Heart right ventricle (tissue), 16 donors: ENCODE measurements around the gene CARD8. TPM values are rescaled to one million over a fixed set of nuclear protein-coding genes. Genes with fewer than 3 reads are reported as not detected.

Experiments
- ATAC-seq, 8 donors: fragments of 200-7000 bp; cut with Tn5 transposase; one replicate each; pipeline ENCODE4 v1.9.1; 2020; ENCODE audit warnings: mild to moderate bottlenecking in 8 of 8, moderate library complexity in 8 of 8, moderate number of reproducible peaks in 1 of 8
- DNase-seq, 2 donors: peaks; one replicate each; pipeline ENCODE4 v3.0.0-alpha.2; 2020
- H3K27ac ChIP-seq, 10 donors: fragments of 200-600 bp; sonication (generic) in 2 of 10; one replicate each; pipeline versions ENCODE4 v1.5.0 to v1.8.0; 2020 to 2022; ENCODE audit warnings: mild to moderate bottlenecking in 3 of 10
- H3K27me3 ChIP-seq, 7 donors: fragments of 200-600 bp; one replicate each; pipeline ENCODE4 v1.8.0; 2021 to 2022; ENCODE audit warnings: mild to moderate bottlenecking in 2 of 7
- H3K36me3 ChIP-seq, 9 donors: fragments of 200-600 bp; sonication (generic) in 1 of 9; one replicate each; pipeline versions ENCODE4 v1.5.0 to v1.8.0; 2020 to 2022; ENCODE audit warnings: mild to moderate bottlenecking in 2 of 9
- H3K4me1 ChIP-seq, 9 donors: fragments of 200-600 bp; sonication (generic) in 1 of 9; one replicate each; pipeline versions ENCODE4 v1.5.0 to v1.8.0; 2020 to 2022; ENCODE audit warnings: mild to moderate bottlenecking in 4 of 9
- H3K4me3 ChIP-seq, 10 donors: fragments of 200-600 bp; sonication (generic) in 2 of 10; one replicate each; pipeline versions ENCODE4 v1.5.0 to v1.8.0; 2020 to 2022; ENCODE audit warnings: mild to moderate bottlenecking in 7 of 10, moderate library complexity in 2 of 10
- H3K9me3 ChIP-seq, 11 donors: fragments of 200-600 bp in 10 of 11; sonication (generic) in 2 of 11; one replicate each; pipeline versions ENCODE4 v1.5.0 to v1.8.0; 2013 to 2022; ENCODE audit warnings: mild to moderate bottlenecking in 2 of 11, control low read depth in 1 of 11, moderate library complexity in 1 of 11
- CTCF ChIP-seq, 9 donors: fragments of 200-600 bp; sonication (generic) in 2 of 9; IDR thresholded peaks; one replicate each; pipeline versions ENCODE4 v1.5.0 to v1.8.0; 2021 to 2022; ENCODE audit warnings: antibody characterized with exemption in 9 of 9, mild to moderate bottlenecking in 5 of 9, moderate library complexity in 1 of 9
- WGBS, 2 donors: extraction: QIAGEN DNeasy Blood & Tissue Kit; methylation state at CpG; one replicate each; pipeline ENCODE4 v1.1.7; 2013; ENCODE audit warnings: inconsistent platforms in 1 of 2; 5-methylcytosine and 5-hydroxymethylcytosine counted together
- intact Hi-C, 10 donors: fragments of 100-400 bp; cut with DNase I; formaldehyde crosslinking; loops; one replicate each; pipeline versions ENCODE4 v1.11.1 to v1.14.2; 2022
- polyA plus RNA-seq, 2 donors: library from polyadenylated mRNA; stranded (reverse); fragments of 200-250 nt; gene quantifications; one replicate each; pipeline ENCODE4 v1.2.3, GENCODE V29; 2013
- total RNA-seq, 10 donors: library from RNA; stranded (reverse); fragmentation: NEBNext Ultra II Directional in 3 of 10; extraction: Animal tissue kit (Norgen Biotek cat#: 25700) in 3 of 10; gene quantifications; one replicate each; pipeline versions ENCODE4 v1.2.1 to v1.2.4, GENCODE V29; 2021 to 2023
- donor health status: Arrhythmogenic right ventricular cardiomyopathy.
- donor health status: ischemic (EF 13 %, LVEDD 7.1; RV severe dilation, severe dysfunction).
- donor health status: healthy with polysubstance abuse.
- donor health status: DM: no; HTN: yes; CAD: no.
- donor health status: DM: no; HTN: no; CAD: no.
- donor health status: ischemic (EF 25% LVEDD 6.9; RV normal size, moderate dysfunction).
- donor health status: ischemic (EF 25% LVEDD 5.7; RV mildly dilated, moderate dysfunction).
- donor health status: healthy.
- donor health status: DM: yes; HTN: yes; CAD: no.
- donor health status: Ischemic cardiomyopathy.
- donor health status: ischemic (EF 35%, LVEDD 5.7; RV mildly dilated, moderate dysfunction).
- donor health status: nonischemic (EF 11% LVEDD 7.7; RV severe dilation, severe dysfunction).
- donor health status: DM: yes; HTN: yes; CAD: no.
- donor health status: PGD.
- donor health status: ischemic (EF 29% LVEDD 5.4; RV normal size, mild dysfunction).
- donor health status: nonischemic (EF 23%, LVEDD 6.1; RV moderate dilation, normal function).

CARD8 gene
- total and polyA plus RNA-seq, 12 donors = 18.9 to 49.5 (median 29.4) TPM

- H3K4me3 ChIP-seq = no peak overlapping the region
- H3K27me3 ChIP-seq = no peaks in the 10 kb centered on the region
- no peak for TF ChIP-seq CTCF (IDR thresholded peaks at IDR 0.05)
- peaks cover 0 to 31% (median 8%) of the 10 kb centered on the region in 9 donors for H3K36me3 ChIP-seq
- H3K9me3 ChIP-seq = no peaks in the 10 kb centered on the region
- intact Hi-C loops = no loop called here
- 89 to 97% methylated on average over 5 of the region's 5 CpGs for WGBS, 2 donors
- no peak for ATAC-seq
- H3K27ac ChIP-seq = peak overlapping the region in 1 of 10 donors; percentile 78
- no peak for DNase-seq
- H3K4me1 ChIP-seq = peaks cover 0 to 16% (median 11%) of the 10 kb centered on the region in 9 donors
These were observed 87.0 kb downstream of the CARD8 start for GRCh38 chr19:48168689-48169088.

- Histone ChIP-seq H3K36me3 (peaks cover 0 to 47% (median 0%) of the 10 kb centered on the region in 9 donors), H3K27ac (no peak overlapping the region), H3K4me3 (no peak overlapping the region), H3K9me3 (no peaks in the 10 kb centered on the region), H3K27me3 (no peaks in the 10 kb centered on the region), H3K4me1 (no peaks in the 10 kb centered on the region)
- DNase-seq (no peak), ATAC-seq (peak in 6 of 8 donors; percentile 8 to 79 (median 64))
- WGBS, 2 donors = 66 to 77% methylated on average over 12 of the region's 12 CpGs
- TF ChIP-seq CTCF (IDR thresholded peaks at IDR 0.05) = peak in 5 of 9 donors; percentile 16 to 39 (median 29)
- intact Hi-C loops = no loop called here
These were observed 97.4 kb downstream of the CARD8 start for GRCh38 chr19:48158210-48158790.

Other genes starting within 250 kb of the CARD8 start
- not detected for gene CABP5, start 211.8 kb downstream of the CARD8 start, total RNA-seq
- not detected for gene CABP5, start 211.8 kb downstream of the CARD8 start, polyA plus RNA-seq
- 10 to 100 TPM; 28.1 to 71.2 (median 46.3) TPM for gene PLA2G4C, start 145.1 kb downstream of the CARD8 start, total RNA-seq
- gene PLA2G4C, start 145.1 kb downstream of the CARD8 start, polyA plus RNA-seq = 10 to 100 TPM; 15.0 to 59.7 TPM
- 1 to 10 TPM; 1.8 to 8.5 (median 3.5) TPM for gene LIG1, start 85.6 kb downstream of the CARD8 start, total RNA-seq
- gene LIG1, start 85.6 kb downstream of the CARD8 start, polyA plus RNA-seq = 1 to 10 TPM; 5.2 to 9.9 TPM
- 1 to 10 TPM; 5.5 to 8.5 (median 6.6) TPM for gene ZSWIM9, start 85.2 kb downstream of the CARD8 start, total RNA-seq
- gene ZSWIM9, start 85.2 kb downstream of the CARD8 start, polyA plus RNA-seq = 1 to 10 TPM; 3.8 to 4.1 TPM
- gene ZNF114, start 14.2 kb upstream of the CARD8 start, total RNA-seq = under 1 TPM; 0.18 to 0.64 (median 0.33) TPM
- gene ZNF114, start 14.2 kb upstream of the CARD8 start, polyA plus RNA-seq = under 1 TPM; 0.29 to 0.66 TPM
- 100 to 1,000 TPM in 1 of 10 donors, 10 to 100 TPM in 9; 18.8 to 119 (median 32.8) TPM for gene EMP3, start 69.6 kb upstream of the CARD8 start, total RNA-seq
- gene EMP3, start 69.6 kb upstream of the CARD8 start, polyA plus RNA-seq = 100 to 1,000 TPM; 116 to 124 TPM
- gene TMEM143, start 108.0 kb upstream of the CARD8 start, total RNA-seq = 100 to 1,000 TPM in 1 of 10 donors, 10 to 100 TPM in 9; 51.8 to 110 (median 89.5) TPM
- gene TMEM143, start 108.0 kb upstream of the CARD8 start, polyA plus RNA-seq = 10 to 100 TPM in 1 of 2 donors, 1 to 10 TPM in 1; 9.7 to 48.1 TPM
- not detected for gene SYNGR4, start 108.5 kb upstream of the CARD8 start, total RNA-seq
- gene SYNGR4, start 108.5 kb upstream of the CARD8 start, polyA plus RNA-seq = not detected
- 10 to 100 TPM; 63.2 to 95.2 (median 73.2) TPM for gene KDELR1, start 135.6 kb upstream of the CARD8 start, total RNA-seq
- gene KDELR1, start 135.6 kb upstream of the CARD8 start, polyA plus RNA-seq = 10 to 100 TPM; 55.1 to 96.0 TPM
- 1 to 10 TPM in 1 of 10 donors, under 1 TPM in 9; 0.04 to 1.0 (median 0.19) TPM for gene GRIN2D, start 137.8 kb upstream of the CARD8 start, total RNA-seq
- under 1 TPM; 0.22 to 0.23 TPM for gene GRIN2D, start 137.8 kb upstream of the CARD8 start, polyA plus RNA-seq
- gene GRWD1, start 190.1 kb upstream of the CARD8 start, total RNA-seq = 10 to 100 TPM; 13.2 to 26.2 (median 17.0) TPM
- gene GRWD1, start 190.1 kb upstream of the CARD8 start, polyA plus RNA-seq = 10 to 100 TPM in 1 of 2 donors, 1 to 10 TPM in 1; 5.6 to 22.8 TPM
- under 1 TPM; 0.13 to 0.52 (median 0.30) TPM for gene KCNJ14, start 199.7 kb upstream of the CARD8 start, total RNA-seq
- gene KCNJ14, start 199.7 kb upstream of the CARD8 start, polyA plus RNA-seq = under 1 TPM; 0.29 to 0.43 TPM
- 10 to 100 TPM; 25.8 to 40.4 (median 32.2) TPM for gene CYTH2, start 213.5 kb upstream of the CARD8 start, total RNA-seq
- 10 to 100 TPM; 28.2 to 41.9 TPM for gene CYTH2, start 213.5 kb upstream of the CARD8 start, polyA plus RNA-seq